22Rv1 (cell line): ENCODE data around the gene HSPB9.

Source experiments
- ZFX ChIP-seq: fragments of 450-650 bp; IDR thresholded peaks from 2 replicates; pipeline ENCODE4 v1.6.1; 2017; ENCODE audit warnings: antibody characterized with exemption, borderline replicate concordance
- TF ChIP-seq, protein P1 (sequence below): fragments of 450-650 bp; IDR thresholded peaks from 2 replicates; pipeline ENCODE4 v1.5.1; 2017; ENCODE audit warnings: mild to moderate bottlenecking

DNA sequence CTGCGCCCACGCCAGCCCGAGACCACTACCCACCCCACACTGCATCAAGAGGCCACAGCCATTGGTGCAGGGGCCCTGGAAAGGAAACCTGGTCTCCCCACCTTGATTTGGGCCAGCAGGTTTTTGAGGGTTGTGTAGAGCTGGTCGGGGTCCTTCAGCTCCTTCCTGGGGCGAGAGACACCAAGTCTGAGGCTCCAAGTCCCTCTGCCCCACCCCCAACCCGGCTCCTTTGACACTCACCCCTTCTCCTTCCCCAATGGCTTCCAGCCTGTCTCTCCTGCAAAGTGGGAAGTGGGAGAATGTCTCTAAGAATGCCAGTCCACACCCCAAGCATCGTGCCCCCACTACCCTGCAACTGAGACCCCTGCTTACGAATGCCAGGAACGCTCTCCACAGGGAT, 8.5 kb upstream of the HSPB9 start:
- TF ChIP-seq, protein P1, sequence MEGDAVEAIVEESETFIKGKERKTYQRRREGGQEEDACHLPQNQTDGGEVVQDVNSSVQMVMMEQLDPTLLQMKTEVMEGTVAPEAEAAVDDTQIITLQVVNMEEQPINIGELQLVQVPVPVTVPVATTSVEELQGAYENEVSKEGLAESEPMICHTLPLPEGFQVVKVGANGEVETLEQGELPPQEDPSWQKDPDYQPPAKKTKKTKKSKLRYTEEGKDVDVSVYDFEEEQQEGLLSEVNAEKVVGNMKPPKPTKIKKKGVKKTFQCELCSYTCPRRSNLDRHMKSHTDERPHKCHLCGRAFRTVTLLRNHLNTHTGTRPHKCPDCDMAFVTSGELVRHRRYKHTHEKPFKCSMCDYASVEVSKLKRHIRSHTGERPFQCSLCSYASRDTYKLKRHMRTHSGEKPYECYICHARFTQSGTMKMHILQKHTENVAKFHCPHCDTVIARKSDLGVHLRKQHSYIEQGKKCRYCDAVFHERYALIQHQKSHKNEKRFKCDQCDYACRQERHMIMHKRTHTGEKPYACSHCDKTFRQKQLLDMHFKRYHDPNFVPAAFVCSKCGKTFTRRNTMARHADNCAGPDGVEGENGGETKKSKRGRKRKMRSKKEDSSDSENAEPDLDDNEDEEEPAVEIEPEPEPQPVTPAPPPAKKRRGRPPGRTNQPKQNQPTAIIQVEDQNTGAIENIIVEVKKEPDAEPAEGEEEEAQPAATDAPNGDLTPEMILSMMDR: no peak
- TF ChIP-seq ZFX: no peak
